Panc1 (cell line): ENCODE results near the gene P3R3URF. TPM values are rescaled to one million over a fixed set of nuclear protein-coding genes. Genes with fewer than 3 reads are reported as not detected.
A peak's percentile ranks its signal among the peaks of the same experiment; 100 is the strongest.

Source experiments
- ATAC-seq: fragments of 200-7000 bp; cut with Tn5 transposase; 2 replicates; pipeline ENCODE4 v1.9.1; 2020; ENCODE audit warnings: mild to moderate bottlenecking, moderate library complexity
- BruUV-seq: library from RNA; stranded (reverse); fragments of 400-500 nt; replicated peaks from 2 replicates; lab custom pipeline; 2021; lab: Mats Ljungman, UMichigan
- CTCF ChIA-PET: fragments of 300-600 bp; sonication (Branson Sonifier 250); formaldehyde crosslinking; loops from one replicate; lab custom pipeline; 2022; ENCODE audit warnings: antibody characterized with exemption; lab: Charles Lee
- POLR2A ChIA-PET: fragments of 300-600 bp; sonication (Branson Sonifier 250); formaldehyde crosslinking; loops from one replicate; lab custom pipeline; 2022; ENCODE audit warnings: antibody characterized with exemption; lab: Charles Lee
- DNase-seq: peaks from one replicate; pipeline ENCODE4 v3.0.0-alpha.2; 2010; ENCODE audit warnings: low read depth, low spot score
- H3K27ac ChIP-seq: 2 replicates; pipeline ENCODE4 v1.5.1; 2011; ENCODE audit warnings: mild to moderate bottlenecking, low read length, inconsistent platforms
- H3K27me3 ChIP-seq: fragments of 200-500 bp; sonication (Bioruptor generic); 2 replicates; pipeline ENCODE4 v1.6.0; 2014; ENCODE audit warnings: low read length, inconsistent platforms; ENCODE audit not compliant: control insufficient read depth, insufficient read depth
- H3K36me3 ChIP-seq: fragments of 200-500 bp; sonication (Bioruptor generic); 2 replicates; pipeline ENCODE4 v1.5.1; 2014; ENCODE audit warnings: inconsistent platforms, mild to moderate bottlenecking, low read length, moderate library complexity; ENCODE audit not compliant: control insufficient read depth, insufficient read depth
- H3K4me1 ChIP-seq: 2 replicates; pipeline ENCODE4 v1.5.1; 2011; ENCODE audit warnings: inconsistent platforms, mild to moderate bottlenecking, low read length, moderate library complexity; ENCODE audit not compliant: control insufficient read depth, insufficient read depth
- H3K4me3 ChIP-seq, 2 experiments: 2 replicates each; pipeline ENCODE4 v1.5.1; 2011 to 2012; ENCODE audit warnings: low read depth in 2 of 2, low read length in 2 of 2, mild to moderate bottlenecking in 2 of 2, inconsistent platforms in 1 of 2, moderate library complexity in 1 of 2
- H3K9me3 ChIP-seq: fragments of 200-500 bp; sonication (Bioruptor generic); 2 replicates; pipeline ENCODE4 v1.5.1; 2014; ENCODE audit warnings: low read depth, mild to moderate bottlenecking, inconsistent platforms, low read length, moderate library complexity; ENCODE audit not compliant: control insufficient read depth, insufficient read depth
- CTCF ChIP-seq: fragments of 450-650 bp; IDR thresholded peaks from 2 replicates; pipeline ENCODE4 v1.5.1; 2017; ENCODE audit warnings: mild to moderate bottlenecking
- POLR2AphosphoS5 ChIP-seq: IDR thresholded peaks from 2 replicates; pipeline ENCODE4 v1.6.1; 2012; ENCODE audit warnings: mild to moderate bottlenecking, low read depth, low read length, moderate library complexity
- REST ChIP-seq, 2 experiments: IDR thresholded peaks; 2 replicates each; pipeline ENCODE4 v1.6.1; 2011 to 2012; ENCODE audit warnings: low read depth in 2 of 2, control low read depth in 1 of 2, low read length in 1 of 2, mild to moderate bottlenecking in 1 of 2, moderate library complexity in 1 of 2; ENCODE audit not compliant: insufficient read depth in 1 of 2
- SIN3A ChIP-seq: IDR thresholded peaks from 2 replicates; pipeline ENCODE4 v1.6.1; 2012; ENCODE audit warnings: low read depth, mild to moderate bottlenecking, low read length, moderate library complexity, borderline replicate concordance; ENCODE audit not compliant: insufficient read depth
- TCF7L2 ChIP-seq: IDR thresholded peaks from 2 replicates; pipeline ENCODE4 v1.6.1; 2011; ENCODE audit warnings: mild to moderate bottlenecking, low read depth, low read length, inconsistent platforms
- in situ Hi-C: cut with HindIII; loops from 2 replicates; pipeline ENCODE4 v1.10.0; 2016; ENCODE audit warnings: low sequenced_read_pairs, low pct_unique_long_range_greater_than_20kb
- intact Hi-C: fragments of 100-400 bp; cut with micrococcal nuclease; formaldehyde crosslinking; loops from one replicate; pipeline ENCODE4 v1.10.0; 2022; ENCODE audit not compliant: unreplicated experiment
- total RNA-seq: library from RNA; stranded (reverse); gene quantifications from one replicate; pipeline ENCODE4 v1.2.1, GENCODE V29; 2021; ENCODE audit not compliant: unreplicated experiment

The P3R3URF gene
- total RNA-seq, 1 experiment from 2014 or later, result not detected

DNA sequence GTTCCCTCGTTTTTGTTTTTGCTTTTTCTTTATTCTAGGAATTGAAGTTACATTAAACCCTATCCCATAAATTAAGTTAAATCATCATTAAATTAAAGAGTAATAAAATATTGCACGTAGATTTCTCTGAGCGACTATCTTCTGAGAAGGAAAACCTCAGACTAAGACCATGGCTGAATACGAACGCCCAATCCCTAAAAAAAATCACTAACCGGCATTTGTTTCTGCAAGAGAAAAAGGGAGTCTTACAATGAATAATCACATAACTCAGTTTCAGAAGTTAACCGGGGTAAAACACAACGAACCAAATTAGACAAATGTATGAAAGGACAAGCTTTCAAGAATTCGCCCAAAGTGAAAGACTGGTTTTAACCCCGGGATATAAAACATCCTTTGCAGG is 45.2 kb downstream of the P3R3URF start:
- no TSS peak for BruUV-seq
- in situ Hi-C loops (no loop called here), intact Hi-C loops (no loop called here)
- H3K4me1 ChIP-seq, result peaks cover 36% of the 10 kb centered on the region
- ChIA-PET POLR2A (interaction anchor here (0.6 to 0.7 kb wide), 5 partner anchors 9 to 383 kb away, joined by 3 read pairs; no protein-coding TSS in a partner anchor), CTCF (interaction anchor here (0.7 to 1.7 kb wide), 3 partner anchors 50 to 93 kb away, joined by 3 to 5 read pairs (median 4); no protein-coding TSS in a partner anchor)
- ATAC-seq (no peak), DNase-seq (no peak)
- no peaks in the 10 kb centered on the region for H3K9me3 ChIP-seq
- TF ChIP-seq CTCF, result no peak
- peak overlapping the region; percentile 91 for H3K27ac ChIP-seq
- peak overlapping the region; percentile 96 to 99 for H3K4me3 ChIP-seq
- no peaks in the 10 kb centered on the region for H3K27me3 ChIP-seq
- H3K36me3 ChIP-seq, result no peaks in the 10 kb centered on the region

DNA sequence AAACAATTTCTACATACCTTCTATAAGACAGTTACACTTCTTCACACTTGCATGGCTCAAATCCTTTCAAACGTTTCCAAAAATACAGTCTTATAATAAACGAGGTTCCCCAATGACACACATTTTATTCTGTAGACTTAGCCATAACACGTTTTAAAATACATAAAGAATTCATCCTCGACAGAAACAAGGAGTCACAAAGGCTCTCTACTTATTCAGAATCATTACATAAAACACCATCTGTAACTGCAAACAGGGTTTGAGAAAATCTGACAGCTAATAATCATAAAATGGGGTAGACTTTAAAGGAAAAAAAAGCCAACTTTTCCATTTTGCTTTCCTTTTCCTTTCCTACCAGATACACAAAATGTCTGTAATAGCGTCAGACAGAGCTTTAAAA is 45.7 kb downstream of the P3R3URF start:
- TF ChIP-seq SIN3A (no peak), TCF7L2 (no peak), POLR2AphosphoS5 (no peak), CTCF (no peak), REST (IDR thresholded peaks at IDR 0.05; ENCODE audit: insufficient read depth in 1 of 2, low read depth in 2 of 2, low read length in 1 of 2) (no peak)
- Histone ChIP-seq H3K36me3 (no peaks in the 10 kb centered on the region), H3K27ac (peak overlapping the region; percentile 91), H3K27me3 (no peaks in the 10 kb centered on the region), H3K4me3 (peak overlapping the region; percentile 96 to 99; a peak in 3 of 4 replicates), H3K9me3 (no peaks in the 10 kb centered on the region), H3K4me1 (peaks cover 36% of the 10 kb centered on the region)
- DNase-seq, result no peak
- in situ Hi-C loops (no loop called here), intact Hi-C loops (no loop called here)
- no peak for ATAC-seq
- no TSS peak for BruUV-seq
- POLR2A ChIA-PET, result interaction anchor here (0.7 kb wide), 4 partner anchors 20 to 541 kb away, joined by 3 to 5 read pairs (median 3); no protein-coding TSS in a partner anchor
- CTCF ChIA-PET, result no interaction called here
